Measurements from ENCODE around the gene RTKN2.

The RTKN2 gene

DNA sequence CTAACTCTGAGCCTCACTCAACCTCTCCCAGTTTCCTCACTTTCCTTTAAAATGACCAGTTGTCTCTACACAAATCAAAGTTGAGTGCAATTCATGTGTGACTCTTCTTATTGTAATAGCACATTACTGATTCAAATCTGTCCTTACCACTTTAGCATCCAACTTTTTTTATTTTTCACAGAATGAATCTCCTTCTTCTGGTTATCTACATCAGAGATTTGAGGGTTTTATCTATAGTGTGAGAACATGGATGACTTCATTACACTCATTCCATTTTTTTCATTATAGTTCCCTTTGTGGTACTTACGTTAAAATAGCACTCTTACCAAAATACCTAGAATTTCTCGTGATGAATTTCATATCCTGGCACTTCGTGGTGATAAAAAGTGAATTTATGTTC is 43.3 kb downstream of the RTKN2 start:
- DNase-seq (ENCODE audit: low read depth in 2 of 2), result no peak

DNA sequence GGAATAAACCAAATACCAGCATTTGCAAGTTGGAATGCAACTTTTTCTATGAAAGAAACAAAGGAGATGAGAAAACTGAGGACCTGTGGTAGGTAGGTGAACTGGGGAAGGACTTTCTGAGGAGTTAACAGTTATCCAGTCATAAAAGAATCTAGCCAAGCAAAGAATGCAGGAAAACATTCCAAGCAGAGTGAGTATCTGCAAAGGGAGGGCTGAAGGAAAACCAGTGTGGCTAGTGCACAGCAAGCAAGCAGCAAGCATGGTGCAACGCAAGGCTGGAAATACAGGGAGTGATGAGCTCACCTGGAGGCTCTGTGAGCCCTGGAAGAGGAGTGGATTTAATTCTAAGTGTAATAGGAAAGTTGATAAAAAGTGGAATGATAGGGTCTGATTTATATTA is 44.0 kb downstream of the RTKN2 start:
- DNase-seq (ENCODE audit: low read depth in 2 of 2), result no peak

- DNase-seq (ENCODE audit: low read depth in 2 of 2), result no peak
Measured at GRCh38 chr10:62217683-62218082, 51.0 kb downstream of the RTKN2 start.

DNA sequence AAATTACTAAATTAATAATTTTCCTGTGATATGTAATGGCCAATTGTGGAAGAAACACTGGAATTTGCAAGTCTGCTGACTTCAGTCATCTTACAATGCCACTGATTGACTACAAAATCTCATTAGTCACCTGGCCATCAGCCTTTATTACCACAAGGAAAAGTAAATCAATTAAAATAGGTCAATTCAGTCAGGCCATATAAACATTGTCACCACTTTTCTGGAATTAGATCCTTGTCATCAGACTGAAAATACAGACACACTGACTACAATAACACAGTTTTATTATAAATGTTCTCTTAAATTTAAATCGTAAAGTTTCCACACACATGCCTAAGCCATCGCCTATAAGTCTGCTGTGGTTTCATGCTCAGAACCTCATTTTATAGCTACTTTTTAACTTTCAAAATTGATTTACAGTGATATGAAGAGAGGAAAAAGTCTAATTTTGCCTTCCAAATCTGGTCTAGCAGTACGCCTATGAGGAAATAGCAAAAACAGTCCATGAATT is 54.2 kb downstream of the RTKN2 start:
- no peak for DNase-seq (ENCODE audit: low read depth in 2 of 2)

- no peak for DNase-seq (ENCODE audit: low read depth in 2 of 2)
Measured at GRCh38 chr10:62205750-62206399, 62.8 kb downstream of the RTKN2 start.

DNA sequence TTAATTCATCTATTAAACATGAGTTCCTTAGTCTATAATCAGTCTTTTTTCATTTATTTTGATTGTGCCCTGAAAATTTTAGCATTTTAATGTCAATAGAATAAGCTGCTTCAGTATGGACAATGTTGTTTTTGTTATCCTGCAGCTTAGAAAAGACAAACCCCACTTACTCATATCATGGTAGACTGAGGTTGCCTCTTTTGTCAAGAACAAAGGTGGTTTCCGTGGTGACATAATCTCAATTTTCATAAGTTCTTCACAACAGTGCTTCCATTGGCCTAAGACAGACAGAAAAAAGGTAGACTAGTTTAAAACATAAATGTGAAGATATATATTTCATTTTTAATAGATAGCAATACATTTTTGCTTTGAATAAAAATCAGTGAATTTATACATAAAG is 69.1 kb downstream of the RTKN2 start:
- no peak for DNase-seq (ENCODE audit: low read depth in 2 of 2)

DNA sequence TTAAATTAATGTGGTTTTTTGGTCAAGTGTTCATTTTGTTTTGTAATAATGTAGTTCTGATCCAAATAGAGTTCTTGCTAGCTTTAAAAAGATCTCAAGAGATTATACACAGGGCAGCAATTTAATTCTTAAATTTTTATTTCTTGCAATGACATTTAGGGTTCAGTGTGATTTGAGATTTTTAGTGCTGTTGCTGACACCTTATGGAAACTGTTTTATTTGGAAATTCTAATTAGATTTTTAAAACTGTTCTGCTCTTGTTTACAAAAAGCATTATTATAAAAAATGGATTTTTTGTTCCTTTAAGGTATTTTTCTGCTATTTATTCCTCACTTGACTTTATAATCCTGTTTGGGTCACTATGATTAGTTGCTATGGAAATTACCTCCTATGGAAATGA is 72.1 kb downstream of the RTKN2 start:
- no peak for DNase-seq (ENCODE audit: low read depth in 2 of 2)

DNA sequence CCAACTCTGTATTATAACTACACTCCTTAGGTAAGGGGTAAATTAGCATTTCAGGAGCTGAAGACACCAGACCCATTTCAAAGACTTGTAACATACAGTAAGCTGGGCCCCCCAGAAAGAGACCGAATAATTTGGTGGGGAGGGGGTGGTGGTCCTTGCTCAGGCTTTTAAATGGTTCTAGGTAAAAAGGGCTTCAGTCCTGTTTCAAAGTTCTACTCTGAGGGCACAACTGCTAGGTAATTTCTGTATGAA is 73.0 kb downstream of the RTKN2 start:
- no peak for DNase-seq (ENCODE audit: low read depth in 2 of 2)

DNA sequence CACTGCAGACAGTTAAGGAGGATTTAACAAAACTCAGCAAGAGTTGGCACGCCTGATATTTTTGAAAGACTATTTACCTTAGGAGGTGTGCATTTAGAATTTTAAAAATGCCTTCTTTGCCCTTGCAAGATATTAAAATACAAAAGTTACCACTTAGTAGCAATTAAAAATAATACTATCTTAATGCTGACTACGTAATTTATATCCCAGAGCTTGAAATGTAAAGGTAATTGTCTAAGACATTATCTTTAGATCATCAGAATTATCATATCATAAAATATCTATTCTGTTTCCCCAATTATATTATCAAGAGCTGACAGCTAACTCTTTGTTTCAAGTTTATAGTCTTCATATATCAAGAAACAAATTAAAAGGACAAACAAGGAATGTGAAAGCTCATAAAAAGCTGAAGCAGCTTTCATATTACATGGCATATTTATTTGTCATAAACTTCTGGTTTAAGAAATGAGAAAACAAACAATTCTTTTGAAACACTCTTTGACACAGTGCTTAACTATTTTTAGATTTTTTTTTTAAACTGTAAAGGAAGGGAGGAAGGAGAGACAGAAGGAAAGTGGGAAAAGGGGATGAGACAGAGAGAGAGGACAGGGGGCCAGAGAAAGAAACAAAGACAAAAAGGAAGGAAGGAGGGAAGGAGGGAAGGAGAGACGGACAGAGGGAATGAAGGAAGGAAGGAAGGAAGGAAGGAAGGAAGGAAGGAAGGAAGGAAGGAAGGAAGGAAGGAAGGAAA is 73.5 kb downstream of the RTKN2 start:
- no peak for DNase-seq (ENCODE audit: low read depth in 2 of 2)

DNA sequence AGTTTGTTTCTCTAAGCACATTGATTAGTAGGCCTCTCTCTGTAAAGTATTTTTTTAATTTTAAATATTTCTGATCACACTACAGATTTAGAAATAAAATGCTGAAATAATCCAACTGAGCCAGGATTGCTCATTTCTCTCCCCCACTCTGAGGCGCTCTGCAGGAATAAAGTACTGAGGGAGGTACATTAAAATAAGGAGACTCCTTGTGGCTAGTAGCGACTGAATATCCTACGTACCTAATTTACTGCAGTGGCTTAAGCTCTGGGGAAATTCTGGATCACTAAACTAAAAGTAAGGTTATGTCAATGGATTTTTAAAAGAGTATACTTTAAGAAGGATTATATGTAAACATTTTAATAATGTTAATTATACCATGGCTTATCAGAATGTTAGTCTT is 75.2 kb downstream of the RTKN2 start:
- DNase-seq (ENCODE audit: low read depth in 2 of 2), result no peak

- DNase-seq (ENCODE audit: low read depth in 2 of 2), result no peak
Measured at GRCh38 chr10:62189131-62189530, 79.5 kb downstream of the RTKN2 start.

- DNase-seq (ENCODE audit: low read depth in 2 of 2), result no peak
Measured at GRCh38 chr10:62188021-62188616, 80.5 kb downstream of the RTKN2 start.

- DNase-seq (ENCODE audit: low read depth in 2 of 2), result no peak
Measured at GRCh38 chr10:62186999-62187675, 81.5 kb downstream of the RTKN2 start.

- no peak for DNase-seq (ENCODE audit: low read depth in 2 of 2)
Measured at GRCh38 chr10:62185919-62186692, 82.5 kb downstream of the RTKN2 start.

DNA sequence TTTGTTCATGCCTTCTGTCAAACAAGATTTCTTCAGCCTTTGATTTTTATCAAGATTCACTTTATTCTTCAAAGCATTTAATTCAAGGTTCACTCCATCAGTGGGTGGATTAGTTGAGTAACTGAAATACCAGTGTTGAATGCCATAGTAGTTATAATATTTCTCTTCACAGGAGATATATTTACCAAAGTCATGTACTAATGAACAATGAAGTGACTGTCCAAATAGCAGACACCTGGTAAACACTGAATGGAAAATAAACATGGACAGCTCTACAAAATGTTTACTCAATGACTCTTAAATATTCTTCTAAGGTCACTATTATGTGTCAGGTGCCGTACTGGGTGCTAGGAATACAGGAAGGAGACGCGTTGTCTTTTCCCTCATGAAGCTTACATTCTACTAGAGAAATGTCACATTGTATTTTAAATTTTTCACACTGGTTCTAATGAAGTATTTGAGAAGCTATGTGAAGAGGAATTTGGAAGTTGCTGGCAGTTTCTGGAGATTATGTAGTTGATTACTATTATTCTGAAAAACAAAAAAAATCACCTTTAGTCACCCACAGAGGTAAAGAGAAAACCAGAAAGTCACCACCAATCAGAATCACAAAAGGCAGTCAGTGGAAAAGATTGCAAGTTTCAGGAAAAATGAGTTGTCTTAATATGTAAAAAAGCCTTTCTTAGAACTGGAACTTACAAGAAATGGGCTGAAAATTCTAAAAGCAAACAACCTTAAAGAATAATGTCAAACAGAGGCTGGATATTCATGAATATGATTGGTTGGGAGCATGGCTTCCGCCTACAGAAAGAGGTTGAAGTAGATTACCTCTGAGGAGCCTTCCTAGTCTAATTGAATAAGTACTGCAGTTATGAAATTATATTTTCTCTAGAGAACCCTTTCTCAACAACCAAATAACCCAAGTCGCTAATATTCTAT is 84.5 kb downstream of the RTKN2 start:
- DNase-seq (ENCODE audit: low read depth in 2 of 2), result no peak

DNA sequence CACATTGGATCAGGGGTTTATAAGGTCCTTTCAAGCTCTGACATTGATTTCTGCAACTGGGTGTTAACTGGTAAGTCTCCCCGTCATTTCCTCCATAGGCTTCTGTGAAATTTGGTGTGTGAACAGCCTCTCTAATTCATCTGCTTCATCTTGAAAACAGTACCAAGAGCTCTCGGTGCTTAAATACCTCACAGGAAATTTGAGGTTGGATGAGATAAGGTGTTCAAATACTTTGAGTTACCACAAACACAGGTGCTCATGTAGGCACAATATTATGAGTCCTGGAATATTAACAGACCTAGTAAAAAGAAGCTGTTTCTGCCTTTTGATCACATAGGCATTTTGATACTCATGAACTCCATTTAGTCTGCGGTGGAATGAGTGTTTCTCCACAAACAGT is 85.2 kb downstream of the RTKN2 start:
- no peak for DNase-seq (ENCODE audit: low read depth in 2 of 2)

DNA sequence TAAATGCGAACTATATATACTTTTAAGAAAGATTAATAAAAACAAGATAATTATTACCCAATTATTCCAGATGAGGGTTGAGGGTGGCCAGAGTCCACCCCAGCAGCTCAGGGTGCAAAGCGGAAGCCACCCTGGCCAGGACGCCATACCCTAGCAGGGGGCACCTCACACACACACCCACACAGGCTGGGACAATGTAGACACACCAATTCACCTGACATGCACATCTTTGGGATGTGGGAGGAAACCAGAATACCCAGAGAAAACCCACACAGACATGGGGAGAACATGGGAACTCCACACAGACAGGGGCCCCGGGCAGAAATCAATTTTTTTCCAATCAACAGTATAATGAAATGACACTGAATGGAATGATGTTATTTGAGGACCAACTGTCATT is 86.0 kb downstream of the RTKN2 start:
- DNase-seq (ENCODE audit: low read depth in 2 of 2), result no peak

DNA sequence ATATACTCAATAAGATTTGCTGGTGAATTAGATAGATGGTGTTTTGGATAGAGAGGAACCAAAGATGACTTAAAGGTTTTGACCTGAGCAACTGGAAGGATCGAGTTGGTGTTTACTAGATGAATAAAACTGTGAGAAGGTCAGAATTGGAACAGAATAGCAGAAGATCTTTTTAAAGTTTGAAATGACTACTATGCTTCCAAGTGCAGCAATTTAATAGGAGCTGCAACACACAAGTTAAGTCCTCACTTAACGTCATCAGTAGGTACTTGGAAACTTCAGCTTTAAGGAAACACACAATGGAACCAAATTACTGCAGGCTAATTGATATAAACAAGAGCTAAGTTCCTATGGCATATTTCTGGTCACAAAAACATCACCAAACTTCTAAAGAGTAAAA is 86.5 kb downstream of the RTKN2 start:
- DNase-seq (ENCODE audit: low read depth in 2 of 2), result no peak

DNA sequence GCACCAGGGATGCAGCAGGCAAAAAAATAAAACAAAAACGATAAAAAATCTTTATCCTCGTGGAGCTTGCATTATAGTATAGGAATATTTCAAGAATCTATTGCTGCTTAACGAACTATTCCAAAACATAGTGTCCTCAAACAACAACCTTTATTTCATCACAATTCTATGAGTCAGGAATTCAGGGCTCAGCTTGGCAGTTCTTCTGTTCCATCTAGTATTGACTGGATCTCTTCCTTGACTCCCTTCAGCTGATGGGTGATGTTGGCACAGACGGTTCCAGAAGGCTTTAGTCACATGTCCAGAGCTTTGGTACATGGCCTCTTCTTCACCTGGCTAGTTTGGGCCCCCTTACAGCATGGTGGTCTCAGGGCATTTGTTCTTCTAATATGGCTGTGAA is 88.0 kb downstream of the RTKN2 start:
- DNase-seq (ENCODE audit: low read depth in 2 of 2), result no peak

DNA sequence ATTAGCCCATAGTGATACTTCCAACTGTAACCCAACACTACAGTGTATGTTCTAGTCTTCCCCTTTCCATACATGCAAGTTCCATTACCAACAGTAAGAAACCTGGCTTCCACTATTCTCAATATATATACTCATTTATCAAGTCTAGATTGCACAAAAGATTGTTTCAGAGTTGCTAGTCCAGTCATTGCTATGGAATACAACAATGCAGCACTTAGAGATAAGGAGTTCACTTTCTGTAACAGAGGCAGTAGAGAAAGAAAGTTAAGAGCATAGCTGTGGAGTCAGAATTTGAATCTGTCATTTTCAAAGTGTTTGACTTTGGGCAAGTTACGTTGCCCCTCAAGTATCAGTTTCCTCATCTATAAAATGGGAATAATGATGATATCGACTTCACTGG is 90.1 kb downstream of the RTKN2 start:
- no peak for DNase-seq (ENCODE audit: low read depth in 2 of 2)

DNA sequence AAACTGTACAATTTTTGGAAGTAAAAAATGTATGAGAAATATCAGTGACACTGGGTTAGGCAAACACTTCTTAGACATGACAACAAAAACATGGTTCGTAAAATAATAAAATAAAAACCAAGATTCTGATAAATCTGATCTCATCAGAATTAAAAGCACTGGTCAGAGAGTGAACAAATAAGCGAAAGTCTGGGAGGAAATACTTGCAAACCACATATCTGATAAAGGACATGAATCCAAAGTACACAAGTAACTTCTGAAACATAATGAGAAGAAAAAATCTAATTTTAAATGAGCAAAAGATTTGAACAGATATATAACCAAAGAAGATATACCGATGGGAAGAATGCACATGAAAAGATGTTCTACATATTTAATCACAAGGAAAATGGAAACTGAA is 91.5 kb downstream of the RTKN2 start:
- no peak for DNase-seq (ENCODE audit: low read depth in 2 of 2)

Measured in stimulated activated CD8-positive, alpha-beta memory T cell treated with anti-CD3 and anti-CD28 coated beads, Interleukin-15, amount 100 ng/mL, for 48 hours (primary cell).